ENCODE results near the gene CGB8. TPM values are rescaled to one million over a fixed set of nuclear protein-coding genes. Genes with fewer than 3 reads are reported as not detected.
"Not testable (repeated sequence)": the region's sequence is repeated elsewhere in the genome, so short reads cannot be mapped to it uniquely, and the experiment has no call there.

CGB8 gene
- total and polyA plus RNA-seq, 4 donors = not detected

GRCh38 chr19:49042177-49042576 lies 6.7 kb downstream of the CGB8 start:
- ATAC-seq (ENCODE audit: low FRiP score) = no peak
- H3K36me3 ChIP-seq (ENCODE audit: control insufficient read depth in 1 of 2, insufficient read depth in 2 of 2, low read length in 1 of 2) = no peaks in the 10 kb centered on the region
- intact Hi-C loops (cut with DNase I) = no loop called here
- no peaks in the 10 kb centered on the region for H3K27me3 ChIP-seq (ENCODE audit: control insufficient read depth in 1 of 2, insufficient read depth in 2 of 2, low read length in 1 of 2)
- DNase-seq = no peak
- no peaks in the 10 kb centered on the region for H3K9me3 ChIP-seq (ENCODE audit: control insufficient read depth, low read length)
- H3K4me1 ChIP-seq (ENCODE audit: control insufficient read depth in 1 of 2, insufficient read depth in 2 of 2, low read length in 2 of 2) = no peaks in the 10 kb centered on the region
- H3K27ac ChIP-seq (ENCODE audit: low read depth in 1 of 2, low read length in 2 of 2) = no peak overlapping the region
- WGBS, 2 donors = 74 to 75% methylated on average over 17 of the region's 17 CpGs
- no peak overlapping the region for H3K4me3 ChIP-seq (ENCODE audit: low read length in 2 of 2)

- H3K9me3 ChIP-seq (ENCODE audit: control insufficient read depth, low read length); H3K4me1 ChIP-seq (ENCODE audit: control insufficient read depth in 1 of 2, insufficient read depth in 2 of 2, low read length in 2 of 2); H3K27ac ChIP-seq (ENCODE audit: low read depth in 1 of 2, low read length in 2 of 2); intact Hi-C loops (cut with DNase I); H3K36me3 ChIP-seq (ENCODE audit: control insufficient read depth in 1 of 2, insufficient read depth in 2 of 2, low read length in 1 of 2); H3K27me3 ChIP-seq (ENCODE audit: control insufficient read depth in 1 of 2, insufficient read depth in 2 of 2, low read length in 1 of 2); DNase-seq; ATAC-seq (ENCODE audit: low FRiP score); H3K4me3 ChIP-seq (ENCODE audit: low read length in 2 of 2): not testable (repeated sequence)
- 73 to 79% methylated on average over 6 to 9 of the region's 9 CpGs for WGBS, 2 donors
These were observed 9.2 kb downstream of the CGB8 start for GRCh38 chr19:49039736-49040135.

GRCh38 chr19:49038557-49039276 lies 10.2 kb downstream of the CGB8 start:
- intact Hi-C loops (cut with DNase I); H3K27ac ChIP-seq (ENCODE audit: low read depth in 1 of 2, low read length in 2 of 2); H3K9me3 ChIP-seq (ENCODE audit: control insufficient read depth, low read length); H3K27me3 ChIP-seq (ENCODE audit: control insufficient read depth in 1 of 2, insufficient read depth in 2 of 2, low read length in 1 of 2); ATAC-seq (ENCODE audit: low FRiP score); H3K4me1 ChIP-seq (ENCODE audit: control insufficient read depth in 1 of 2, insufficient read depth in 2 of 2, low read length in 2 of 2); DNase-seq; H3K36me3 ChIP-seq (ENCODE audit: control insufficient read depth in 1 of 2, insufficient read depth in 2 of 2, low read length in 1 of 2); H3K4me3 ChIP-seq (ENCODE audit: low read length in 2 of 2): not testable (repeated sequence)
- WGBS, 2 donors = 82 to 88% methylated on average over 25 to 26 of the region's 26 CpGs

- H3K27ac ChIP-seq (ENCODE audit: low read depth in 1 of 2, low read length in 2 of 2); H3K4me3 ChIP-seq (ENCODE audit: low read length in 2 of 2); ATAC-seq (ENCODE audit: low FRiP score); H3K36me3 ChIP-seq (ENCODE audit: control insufficient read depth in 1 of 2, insufficient read depth in 2 of 2, low read length in 1 of 2); DNase-seq; H3K27me3 ChIP-seq (ENCODE audit: control insufficient read depth in 1 of 2, insufficient read depth in 2 of 2, low read length in 1 of 2); H3K9me3 ChIP-seq (ENCODE audit: control insufficient read depth, low read length); intact Hi-C loops (cut with DNase I); H3K4me1 ChIP-seq (ENCODE audit: control insufficient read depth in 1 of 2, insufficient read depth in 2 of 2, low read length in 2 of 2): not testable (repeated sequence)
- 90% methylated on average over 5 to 7 of the region's 8 CpGs for WGBS, 2 donors
These were observed 10.8 kb downstream of the CGB8 start for GRCh38 chr19:49038111-49038510.

GRCh38 chr19:49036815-49037214 lies 12.1 kb downstream of the CGB8 start, which contains the start of gene CGB1:
Gene CGB1, minus strand, starts transcription at chr19:49036895. Its CDS starts 184 bp downstream, at chr19:49036711.
- H3K36me3 ChIP-seq (ENCODE audit: control insufficient read depth in 1 of 2, insufficient read depth in 2 of 2, low read length in 1 of 2); H3K4me3 ChIP-seq (ENCODE audit: low read length in 2 of 2); H3K27me3 ChIP-seq (ENCODE audit: control insufficient read depth in 1 of 2, insufficient read depth in 2 of 2, low read length in 1 of 2); H3K27ac ChIP-seq (ENCODE audit: low read depth in 1 of 2, low read length in 2 of 2); ATAC-seq (ENCODE audit: low FRiP score); H3K9me3 ChIP-seq (ENCODE audit: control insufficient read depth, low read length); H3K4me1 ChIP-seq (ENCODE audit: control insufficient read depth in 1 of 2, insufficient read depth in 2 of 2, low read length in 2 of 2); intact Hi-C loops (cut with DNase I); DNase-seq: not testable (repeated sequence)
- 53 to 55% methylated on average over 14 to 18 of the region's 18 CpGs for WGBS, 2 donors

DNA sequence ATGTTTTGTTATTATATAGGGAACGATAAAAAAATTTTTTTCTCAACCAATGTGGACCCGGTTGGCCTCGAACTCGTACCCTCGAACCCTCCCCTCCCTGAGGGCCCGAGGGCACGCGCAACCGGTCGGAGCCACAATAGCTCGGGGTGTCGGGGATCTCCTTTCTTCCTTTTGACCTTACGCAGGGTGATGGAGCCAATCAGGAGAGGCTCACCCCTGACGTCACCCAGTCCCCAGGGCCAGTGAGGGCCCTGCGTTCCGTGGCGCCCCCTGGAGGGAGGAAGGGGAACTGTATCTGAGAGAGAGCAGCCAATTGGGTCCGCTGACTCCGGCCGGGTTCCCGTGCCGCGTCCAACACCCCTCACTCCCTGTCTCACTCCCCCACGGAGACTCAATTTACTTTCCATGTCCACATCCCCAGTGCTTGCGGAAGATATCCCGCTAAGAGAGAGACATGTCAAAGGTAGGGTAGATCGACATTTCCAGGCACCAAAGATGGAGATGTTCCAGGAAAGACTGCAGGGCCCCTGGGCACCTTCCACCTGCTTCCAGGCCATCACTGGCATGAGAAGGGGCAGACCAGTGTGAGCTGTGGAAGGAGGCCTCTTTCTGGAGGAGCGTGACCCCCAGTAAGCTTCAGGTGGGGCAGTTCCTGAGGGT lies 17.1 kb downstream of the CGB8 start, which contains the start of gene CGB2:
CGB2 (plus strand) TSS at position 249 of the 660 bp plus-strand sequence; CDS start at position 455, 206 bp downstream.
- H3K4me1 ChIP-seq (ENCODE audit: control insufficient read depth in 1 of 2, insufficient read depth in 2 of 2, low read length in 2 of 2); H3K27ac ChIP-seq (ENCODE audit: low read depth in 1 of 2, low read length in 2 of 2); H3K36me3 ChIP-seq (ENCODE audit: control insufficient read depth in 1 of 2, insufficient read depth in 2 of 2, low read length in 1 of 2); intact Hi-C loops (cut with DNase I); H3K27me3 ChIP-seq (ENCODE audit: control insufficient read depth in 1 of 2, insufficient read depth in 2 of 2, low read length in 1 of 2); DNase-seq; H3K4me3 ChIP-seq (ENCODE audit: low read length in 2 of 2); H3K9me3 ChIP-seq (ENCODE audit: control insufficient read depth, low read length); ATAC-seq (ENCODE audit: low FRiP score): not testable (repeated sequence)
- WGBS, 2 donors = 17 to 25% methylated on average over 25 to 28 of the region's 28 CpGs

- H3K36me3 ChIP-seq (ENCODE audit: control insufficient read depth in 1 of 2, insufficient read depth in 2 of 2, low read length in 1 of 2); H3K27me3 ChIP-seq (ENCODE audit: control insufficient read depth in 1 of 2, insufficient read depth in 2 of 2, low read length in 1 of 2); H3K4me3 ChIP-seq (ENCODE audit: low read length in 2 of 2); intact Hi-C loops (cut with DNase I); H3K9me3 ChIP-seq (ENCODE audit: control insufficient read depth, low read length); H3K4me1 ChIP-seq (ENCODE audit: control insufficient read depth in 1 of 2, insufficient read depth in 2 of 2, low read length in 2 of 2); ATAC-seq (ENCODE audit: low FRiP score); DNase-seq; H3K27ac ChIP-seq (ENCODE audit: low read depth in 1 of 2, low read length in 2 of 2): not testable (repeated sequence)
- 91 to 96% methylated on average over 2 to 6 of the region's 8 CpGs for WGBS, 2 donors
These were observed 18.6 kb downstream of the CGB8 start for GRCh38 chr19:49030323-49030722.

DNA sequence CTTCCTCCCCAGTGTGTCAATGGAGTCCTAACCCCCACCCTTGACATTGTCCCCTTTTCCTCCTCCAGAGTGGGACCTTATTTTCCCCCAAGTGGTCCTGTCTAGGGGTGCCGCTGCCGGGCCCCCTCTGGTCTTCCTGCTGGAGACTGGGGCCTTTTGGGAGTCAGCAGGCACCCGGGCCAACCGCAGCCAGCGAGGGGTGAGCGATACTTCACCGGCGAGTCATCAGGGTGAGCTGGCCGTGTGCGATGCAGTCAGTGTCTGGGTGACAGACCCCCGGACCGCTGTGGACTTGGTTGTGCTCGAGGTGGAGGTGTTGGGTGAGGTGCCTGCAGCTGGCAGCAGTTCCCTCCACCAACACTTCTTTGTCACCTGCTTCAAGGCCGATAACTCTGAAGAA lies 19.2 kb downstream of the CGB8 start:
- H3K27me3 ChIP-seq (ENCODE audit: control insufficient read depth in 1 of 2, insufficient read depth in 2 of 2, low read length in 1 of 2); intact Hi-C loops (cut with DNase I); ATAC-seq (ENCODE audit: low FRiP score); H3K27ac ChIP-seq (ENCODE audit: low read depth in 1 of 2, low read length in 2 of 2); H3K9me3 ChIP-seq (ENCODE audit: control insufficient read depth, low read length); H3K4me3 ChIP-seq (ENCODE audit: low read length in 2 of 2); H3K36me3 ChIP-seq (ENCODE audit: control insufficient read depth in 1 of 2, insufficient read depth in 2 of 2, low read length in 1 of 2); H3K4me1 ChIP-seq (ENCODE audit: control insufficient read depth in 1 of 2, insufficient read depth in 2 of 2, low read length in 2 of 2); DNase-seq: not testable (repeated sequence)
- WGBS, 2 donors = 85 to 90% methylated on average over 12 to 14 of the region's 14 CpGs

GRCh38 chr19:49028686-49029085 lies 20.2 kb downstream of the CGB8 start:
- H3K4me1 ChIP-seq (ENCODE audit: control insufficient read depth in 1 of 2, insufficient read depth in 2 of 2, low read length in 2 of 2); ATAC-seq (ENCODE audit: low FRiP score); H3K9me3 ChIP-seq (ENCODE audit: control insufficient read depth, low read length); H3K27ac ChIP-seq (ENCODE audit: low read depth in 1 of 2, low read length in 2 of 2); H3K27me3 ChIP-seq (ENCODE audit: control insufficient read depth in 1 of 2, insufficient read depth in 2 of 2, low read length in 1 of 2); DNase-seq; H3K4me3 ChIP-seq (ENCODE audit: low read length in 2 of 2); H3K36me3 ChIP-seq (ENCODE audit: control insufficient read depth in 1 of 2, insufficient read depth in 2 of 2, low read length in 1 of 2); intact Hi-C loops (cut with DNase I): not testable (repeated sequence)
- WGBS, 2 donors = 84 to 87% methylated on average over 4 to 9 of the region's 9 CpGs
